ENCODE results near the gene HEPN1. TPM values are rescaled to one million over a fixed set of nuclear protein-coding genes. Genes with fewer than 3 reads are reported as not detected.

The HEPN1 gene
- total and polyA plus RNA-seq, 10 of the 15 experiments (the other 5 are each of a cell fraction or from before 2014, with no cell fraction given) = not detected

DNA sequence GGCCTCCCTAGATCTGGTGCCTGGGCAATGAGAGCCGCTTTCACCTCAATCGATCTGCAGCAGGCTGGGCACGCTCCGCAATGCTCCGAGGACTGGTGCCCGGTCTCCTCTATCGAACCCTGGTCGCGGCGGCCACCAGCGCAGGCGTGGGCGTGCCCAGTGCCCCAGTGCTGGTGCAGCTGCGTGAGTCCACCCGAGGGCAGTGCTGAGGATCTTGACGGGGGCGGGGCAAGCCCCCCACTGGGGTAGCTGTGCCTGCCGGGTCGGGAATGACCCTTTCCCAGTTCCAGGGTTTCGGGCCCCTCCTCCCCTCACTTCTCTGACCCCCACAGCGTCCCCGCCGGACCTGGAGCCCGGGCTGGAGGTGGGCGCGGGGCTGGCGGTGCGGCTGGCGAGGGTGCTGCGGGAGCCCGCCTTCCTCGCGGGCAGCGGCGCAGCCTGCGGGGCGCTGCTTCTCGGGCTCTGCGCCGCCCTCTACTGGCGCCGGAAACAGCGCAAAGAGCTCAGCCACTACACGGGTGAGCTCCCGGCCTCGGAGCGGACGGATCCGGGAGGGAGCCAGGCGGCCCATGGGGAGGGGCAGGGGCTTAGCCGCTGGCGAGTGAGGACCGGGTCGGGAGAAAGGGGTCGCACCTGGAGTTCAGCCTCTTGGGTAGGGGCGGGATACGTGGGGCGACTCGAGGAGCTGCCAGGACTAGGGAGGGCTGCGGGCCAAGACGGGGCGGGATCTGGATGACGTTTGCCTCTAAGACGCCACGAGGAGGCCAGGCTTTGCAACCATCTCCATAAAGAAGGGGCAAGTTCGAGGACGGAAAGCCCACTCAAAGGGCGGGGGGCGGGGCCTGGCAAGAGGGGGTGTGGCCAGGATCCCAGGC is 42.9 kb upstream of the HEPN1 start (continued):
- TF ChIP-seq, protein P1, sequence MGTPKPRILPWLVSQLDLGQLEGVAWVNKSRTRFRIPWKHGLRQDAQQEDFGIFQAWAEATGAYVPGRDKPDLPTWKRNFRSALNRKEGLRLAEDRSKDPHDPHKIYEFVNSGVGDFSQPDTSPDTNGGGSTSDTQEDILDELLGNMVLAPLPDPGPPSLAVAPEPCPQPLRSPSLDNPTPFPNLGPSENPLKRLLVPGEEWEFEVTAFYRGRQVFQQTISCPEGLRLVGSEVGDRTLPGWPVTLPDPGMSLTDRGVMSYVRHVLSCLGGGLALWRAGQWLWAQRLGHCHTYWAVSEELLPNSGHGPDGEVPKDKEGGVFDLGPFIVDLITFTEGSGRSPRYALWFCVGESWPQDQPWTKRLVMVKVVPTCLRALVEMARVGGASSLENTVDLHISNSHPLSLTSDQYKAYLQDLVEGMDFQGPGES (IDR thresholded peaks at IDR 0.05) = no peak
- TF ChIP-seq ZNF384 (IDR thresholded peaks at IDR 0.05; ENCODE audit: borderline replicate concordance, low read depth, low read length) (no peak), TCF3 (IDR thresholded peaks at IDR 0.05; ENCODE audit: borderline replicate concordance, insufficient read depth, low read depth, low read length) (0 out of 2 replicates have a peak, but pooled peaks have one; percentile 23), ZBED1 (IDR thresholded peaks at IDR 0.05; ENCODE audit: borderline replicate concordance) (no peak), NRF1 (conservative IDR thresholded peaks at IDR 0.05; ENCODE audit: low read depth, low read length) (no peak), ZZZ3 (IDR thresholded peaks at IDR 0.05; ENCODE audit: control insufficient read depth, insufficient read length, low read depth) (no peak), NR2F1 (conservative IDR thresholded peaks at IDR 0.05) (0 out of 2 replicates have a peak, but pooled peaks have one; percentile 10), MEF2A (IDR thresholded peaks at IDR 0.05; ENCODE audit: insufficient read depth, low read depth, low read length) (no peak), NFXL1 (IDR thresholded peaks at IDR 0.05; ENCODE audit: borderline replicate concordance) (no peak), GATAD2B (conservative IDR thresholded peaks at IDR 0.05; ENCODE audit: low read depth) (peak; percentile 72; the same call in 1 of the 2 replicates), RFX5 (IDR thresholded peaks at IDR 0.05; ENCODE audit: low read depth, low read length) (no peak), TCF12 (IDR thresholded peaks at IDR 0.05; ENCODE audit: low read depth, low read length) (no peak), DPF2 (IDR thresholded peaks at IDR 0.05) (no peak), NKRF (conservative IDR thresholded peaks at IDR 0.05) (no peak), HCFC1 (IDR thresholded peaks at IDR 0.05; ENCODE audit: low read length) (no peak), EED (IDR thresholded peaks at IDR 0.05; ENCODE audit: low read depth) (0 out of 2 replicates have a peak, but pooled peaks have one; percentile 22), ELK1 (IDR thresholded peaks at IDR 0.05; ENCODE audit: low read depth, low read length) (peak; percentile 51; the same call in 1 of the 2 replicates), NFYA (IDR thresholded peaks at IDR 0.05; ENCODE audit: borderline replicate concordance, low read depth, low read length) (no peak), MXI1 (IDR thresholded peaks at IDR 0.05; ENCODE audit: low read depth, low read length) (no peak), E2F8 (IDR thresholded peaks at IDR 0.05; ENCODE audit: low read depth, partially characterized antibody) (no peak)
- TF ChIP-seq, protein P2, sequence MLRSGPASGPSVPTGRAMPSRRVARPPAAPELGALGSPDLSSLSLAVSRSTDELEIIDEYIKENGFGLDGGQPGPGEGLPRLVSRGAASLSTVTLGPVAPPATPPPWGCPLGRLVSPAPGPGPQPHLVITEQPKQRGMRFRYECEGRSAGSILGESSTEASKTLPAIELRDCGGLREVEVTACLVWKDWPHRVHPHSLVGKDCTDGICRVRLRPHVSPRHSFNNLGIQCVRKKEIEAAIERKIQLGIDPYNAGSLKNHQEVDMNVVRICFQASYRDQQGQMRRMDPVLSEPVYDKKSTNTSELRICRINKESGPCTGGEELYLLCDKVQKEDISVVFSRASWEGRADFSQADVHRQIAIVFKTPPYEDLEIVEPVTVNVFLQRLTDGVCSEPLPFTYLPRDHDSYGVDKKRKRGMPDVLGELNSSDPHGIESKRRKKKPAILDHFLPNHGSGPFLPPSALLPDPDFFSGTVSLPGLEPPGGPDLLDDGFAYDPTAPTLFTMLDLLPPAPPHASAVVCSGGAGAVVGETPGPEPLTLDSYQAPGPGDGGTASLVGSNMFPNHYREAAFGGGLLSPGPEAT (IDR thresholded peaks at IDR 0.05; ENCODE audit: low read depth) = no peak

Measured in GM12878 (cell line).